HG03159 (cell line): ENCODE results near the gene ZFAND2B.
"Not testable (repeated sequence)": the region's sequence is repeated elsewhere in the genome, so short reads cannot be mapped to it uniquely, and the experiment has no call there.

ENCODE experiments used
- ATAC-seq: cut with Tn5 transposase; IDR thresholded peaks from one replicate; pipeline ENCODE4 v1.9.1; 2021; ENCODE audit warnings: mild to moderate bottlenecking, moderate library complexity; ENCODE audit not compliant: unreplicated experiment

Gene ZFAND2B

GRCh38 chr2:219175928-219176817 lies 30.4 kb upstream of the ZFAND2B start:
- ATAC-seq: peak; percentile 17

- peak; percentile 64 for ATAC-seq
These were observed 29.6 kb upstream of the ZFAND2B start, which contains the start of gene CNPPD1 for GRCh38 chr2:219176818-219177551. Gene CNPPD1 (minus strand): TSS chr2:219176925. CDS start chr2:219176828, 97 bp downstream.

- peak; percentile 46 for ATAC-seq
These were observed 28.8 kb upstream of the ZFAND2B start, which contains the start of gene RETREG2 for GRCh38 chr2:219177552-219178376. Gene RETREG2 (plus strand): TSS chr2:219178275. CDS start chr2:219178353, 78 bp downstream.

- ATAC-seq: peak; percentile 13
These were observed 28.0 kb upstream of the ZFAND2B start for GRCh38 chr2:219178377-219179175.

- no peak for ATAC-seq
These were observed 26.7 kb upstream of the ZFAND2B start for GRCh38 chr2:219179601-219180465.

- ATAC-seq: no peak
These were observed 25.6 kb upstream of the ZFAND2B start for GRCh38 chr2:219180961-219181360.

GRCh38 chr2:219181531-219181930 lies 25.1 kb upstream of the ZFAND2B start:
- ATAC-seq: no peak

GRCh38 chr2:219182331-219183150 lies 24.0 kb upstream of the ZFAND2B start:
- no peak for ATAC-seq

- ATAC-seq: no peak
These were observed 23.3 kb upstream of the ZFAND2B start for GRCh38 chr2:219183151-219183772.

- no peak for ATAC-seq
These were observed 22.5 kb upstream of the ZFAND2B start for GRCh38 chr2:219184121-219184520.

GRCh38 chr2:219186754-219187456 lies 19.7 kb upstream of the ZFAND2B start:
- ATAC-seq: no peak

- no peak for ATAC-seq
These were observed 9.2 kb upstream of the ZFAND2B start for GRCh38 chr2:219197388-219197787.

GRCh38 chr2:219198974-219199373 lies 7.6 kb upstream of the ZFAND2B start:
- ATAC-seq: no peak

GRCh38 chr2:219199470-219200211 lies 6.9 kb upstream of the ZFAND2B start:
- ATAC-seq: no peak

- not testable (repeated sequence) for ATAC-seq
These were observed 5.9 kb upstream of the ZFAND2B start for GRCh38 chr2:219200502-219201326.

GRCh38 chr2:219201331-219201730 lies 5.3 kb upstream of the ZFAND2B start:
- not testable (repeated sequence) for ATAC-seq
